ENCODE measurements around the gene CCL5. TPM values are rescaled to one million over a fixed set of nuclear protein-coding genes. Genes with fewer than 3 reads are reported as not detected.

CCL5 gene
- total and polyA plus RNA-seq, 10 of the 15 experiments (the other 5 are each of a cell fraction or from before 2014, with no cell fraction given): 45.7 to 186 (median 90.8) TPM

DNA sequence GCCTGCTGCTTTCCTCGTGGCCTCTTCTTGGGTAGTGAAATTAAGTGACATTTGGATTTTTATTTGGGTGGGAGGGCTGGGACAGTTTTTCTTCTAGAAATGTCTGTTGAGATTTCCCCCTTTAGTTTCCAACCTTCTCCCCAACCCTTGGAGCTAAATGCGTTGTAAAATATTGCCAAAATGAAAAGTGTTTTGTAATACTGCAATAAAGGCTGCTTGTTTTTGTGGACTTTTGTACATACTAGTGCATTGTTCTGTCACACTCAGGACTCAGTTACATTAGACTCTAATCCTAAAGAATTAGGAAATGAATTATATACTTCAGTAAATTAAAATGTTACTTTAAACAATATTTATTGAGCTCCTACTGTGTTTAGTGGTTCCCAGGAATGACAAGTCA lies 33.2 kb downstream of the CCL5 start:
- no TSS peak for BruUV-seq (replicated peaks)
- whole genome bisulfite sequencing (ENCODE audit: insufficient coverage, insufficient replicate concordance, low lambda C conversion rate, missing lambda C conversion rate): 31% methylated on average over 2 of the region's 2 CpGs
- no peak overlapping the region for H3K27ac ChIP-seq (ENCODE audit: control insufficient read depth, insufficient read depth)
- H3K79me2 ChIP-seq (ENCODE audit: control insufficient read depth, insufficient read depth, low read length): no peaks in the 10 kb centered on the region
- no peaks in the 10 kb centered on the region for H3K4me1 ChIP-seq (ENCODE audit: control insufficient read depth, insufficient read depth, low read length)
- FAIRE-seq (no peak), DNase-seq (ENCODE audit: low read depth, low spot score) (no peak), ATAC-seq (no peak)
- H3K9ac ChIP-seq (ENCODE audit: control insufficient read depth, insufficient read depth, low read length): no peak overlapping the region
- ChIA-PET CTCF (interaction anchor here (0.9 to 4.7 kb wide), 9 partner anchors 27 to 129 kb away, joined by 3 to 38 read pairs (median 3); partner anchors contain the start of gene RDM1), POLR2A (no interaction called here), RAD21 (ENCODE audit: unreplicated experiment) (interaction anchor here (1.5 to 3.3 kb wide), 3 partner anchors 34 to 123 kb away, joined by 5 to 19 read pairs (median 11); partner anchors contain the start of gene CCL5), SMC1A (ENCODE audit: uncharacterized antibody, unreplicated experiment) (interaction anchor here (0.6 to 6.6 kb wide), 9 partner anchors 26 to 122 kb away, joined by 3 to 33 read pairs (median 6); partner anchors contain the start of genes LYZL6 and RDM1)
- H2AFZ ChIP-seq (ENCODE audit: control insufficient read depth, low read depth, low read length): no peak overlapping the region
- no peaks in the 10 kb centered on the region for H4K20me1 ChIP-seq (ENCODE audit: control insufficient read depth, insufficient read depth)
- TF ChIP-seq MEF2B (IDR thresholded peaks at IDR 0.05; ENCODE audit: partially characterized antibody, poor library complexity, severe bottlenecking) (no peak), PAX8 (IDR thresholded peaks at IDR 0.05) (no peak), RCOR1 (conservative IDR thresholded peaks at IDR 0.05; ENCODE audit: low read depth, low read length) (no peak), ZZZ3 (IDR thresholded peaks at IDR 0.05; ENCODE audit: control insufficient read depth, insufficient read length, low read depth) (no peak), GATAD2B (conservative IDR thresholded peaks at IDR 0.05; ENCODE audit: low read depth) (no peak), RB1 (IDR thresholded peaks at IDR 0.05; ENCODE audit: borderline replicate concordance) (no peak), HDGF (IDR thresholded peaks at IDR 0.05) (no peak), SIN3A (IDR thresholded peaks at IDR 0.05; ENCODE audit: low read depth, low read length) (no peak), BACH1 (IDR thresholded peaks at IDR 0.05; ENCODE audit: borderline replicate concordance) (no peak), EED (IDR thresholded peaks at IDR 0.05; ENCODE audit: low read depth) (no peak)
- TF ChIP-seq, protein P1, sequence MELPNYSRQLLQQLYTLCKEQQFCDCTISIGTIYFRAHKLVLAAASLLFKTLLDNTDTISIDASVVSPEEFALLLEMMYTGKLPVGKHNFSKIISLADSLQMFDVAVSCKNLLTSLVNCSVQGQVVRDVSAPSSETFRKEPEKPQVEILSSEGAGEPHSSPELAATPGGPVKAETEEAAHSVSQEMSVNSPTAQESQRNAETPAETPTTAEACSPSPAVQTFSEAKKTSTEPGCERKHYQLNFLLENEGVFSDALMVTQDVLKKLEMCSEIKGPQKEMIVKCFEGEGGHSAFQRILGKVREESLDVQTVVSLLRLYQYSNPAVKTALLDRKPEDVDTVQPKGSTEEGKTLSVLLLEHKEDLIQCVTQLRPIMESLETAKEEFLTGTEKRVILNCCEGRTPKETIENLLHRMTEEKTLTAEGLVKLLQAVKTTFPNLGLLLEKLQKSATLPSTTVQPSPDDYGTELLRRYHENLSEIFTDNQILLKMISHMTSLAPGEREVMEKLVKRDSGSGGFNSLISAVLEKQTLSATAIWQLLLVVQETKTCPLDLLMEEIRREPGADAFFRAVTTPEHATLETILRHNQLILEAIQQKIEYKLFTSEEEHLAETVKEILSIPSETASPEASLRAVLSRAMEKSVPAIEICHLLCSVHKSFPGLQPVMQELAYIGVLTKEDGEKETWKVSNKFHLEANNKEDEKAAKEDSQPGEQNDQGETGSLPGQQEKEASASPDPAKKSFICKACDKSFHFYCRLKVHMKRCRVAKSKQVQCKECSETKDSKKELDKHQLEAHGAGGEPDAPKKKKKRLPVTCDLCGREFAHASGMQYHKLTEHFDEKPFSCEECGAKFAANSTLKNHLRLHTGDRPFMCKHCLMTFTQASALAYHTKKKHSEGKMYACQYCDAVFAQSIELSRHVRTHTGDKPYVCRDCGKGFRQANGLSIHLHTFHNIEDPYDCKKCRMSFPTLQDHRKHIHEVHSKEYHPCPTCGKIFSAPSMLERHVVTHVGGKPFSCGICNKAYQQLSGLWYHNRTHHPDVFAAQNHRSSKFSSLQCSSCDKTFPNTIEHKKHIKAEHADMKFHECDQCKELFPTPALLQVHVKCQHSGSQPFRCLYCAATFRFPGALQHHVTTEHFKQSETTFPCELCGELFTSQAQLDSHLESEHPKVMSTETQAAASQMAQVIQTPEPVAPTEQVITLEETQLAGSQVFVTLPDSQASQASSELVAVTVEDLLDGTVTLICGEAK (IDR thresholded peaks at IDR 0.05; ENCODE audit: borderline replicate concordance): no peak
- TF ChIP-seq, protein P2, sequence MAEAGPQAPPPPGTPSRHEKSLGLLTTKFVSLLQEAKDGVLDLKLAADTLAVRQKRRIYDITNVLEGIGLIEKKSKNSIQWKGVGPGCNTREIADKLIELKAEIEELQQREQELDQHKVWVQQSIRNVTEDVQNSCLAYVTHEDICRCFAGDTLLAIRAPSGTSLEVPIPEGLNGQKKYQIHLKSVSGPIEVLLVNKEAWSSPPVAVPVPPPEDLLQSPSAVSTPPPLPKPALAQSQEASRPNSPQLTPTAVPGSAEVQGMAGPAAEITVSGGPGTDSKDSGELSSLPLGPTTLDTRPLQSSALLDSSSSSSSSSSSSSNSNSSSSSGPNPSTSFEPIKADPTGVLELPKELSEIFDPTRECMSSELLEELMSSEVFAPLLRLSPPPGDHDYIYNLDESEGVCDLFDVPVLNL (IDR thresholded peaks at IDR 0.05; ENCODE audit: low read depth, low read length): no peak
- TF ChIP-seq, protein P3, sequence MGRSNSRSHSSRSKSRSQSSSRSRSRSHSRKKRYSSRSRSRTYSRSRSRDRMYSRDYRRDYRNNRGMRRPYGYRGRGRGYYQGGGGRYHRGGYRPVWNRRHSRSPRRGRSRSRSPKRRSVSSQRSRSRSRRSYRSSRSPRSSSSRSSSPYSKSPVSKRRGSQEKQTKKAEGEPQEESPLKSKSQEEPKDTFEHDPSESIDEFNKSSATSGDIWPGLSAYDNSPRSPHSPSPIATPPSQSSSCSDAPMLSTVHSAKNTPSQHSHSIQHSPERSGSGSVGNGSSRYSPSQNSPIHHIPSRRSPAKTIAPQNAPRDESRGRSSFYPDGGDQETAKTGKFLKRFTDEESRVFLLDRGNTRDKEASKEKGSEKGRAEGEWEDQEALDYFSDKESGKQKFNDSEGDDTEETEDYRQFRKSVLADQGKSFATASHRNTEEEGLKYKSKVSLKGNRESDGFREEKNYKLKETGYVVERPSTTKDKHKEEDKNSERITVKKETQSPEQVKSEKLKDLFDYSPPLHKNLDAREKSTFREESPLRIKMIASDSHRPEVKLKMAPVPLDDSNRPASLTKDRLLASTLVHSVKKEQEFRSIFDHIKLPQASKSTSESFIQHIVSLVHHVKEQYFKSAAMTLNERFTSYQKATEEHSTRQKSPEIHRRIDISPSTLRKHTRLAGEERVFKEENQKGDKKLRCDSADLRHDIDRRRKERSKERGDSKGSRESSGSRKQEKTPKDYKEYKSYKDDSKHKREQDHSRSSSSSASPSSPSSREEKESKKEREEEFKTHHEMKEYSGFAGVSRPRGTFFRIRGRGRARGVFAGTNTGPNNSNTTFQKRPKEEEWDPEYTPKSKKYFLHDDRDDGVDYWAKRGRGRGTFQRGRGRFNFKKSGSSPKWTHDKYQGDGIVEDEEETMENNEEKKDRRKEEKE (IDR thresholded peaks at IDR 0.05): no peak
- TF ChIP-seq, protein P4, sequence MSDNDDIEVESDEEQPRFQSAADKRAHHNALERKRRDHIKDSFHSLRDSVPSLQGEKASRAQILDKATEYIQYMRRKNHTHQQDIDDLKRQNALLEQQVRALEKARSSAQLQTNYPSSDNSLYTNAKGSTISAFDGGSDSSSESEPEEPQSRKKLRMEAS (IDR thresholded peaks at IDR 0.05; ENCODE audit: low read depth, low read length): no peak
- H3K36me3 ChIP-seq (ENCODE audit: control insufficient read depth in 2 of 2, insufficient read depth in 2 of 2, low read length in 1 of 2): peaks cover 11 to 34% of the 10 kb centered on the region in 2 experiments
- no peak overlapping the region for H3K4me2 ChIP-seq (ENCODE audit: control insufficient read depth, insufficient read depth)
- in situ Hi-C loops (cut with MboI) (no loop called here), intact Hi-C loops (cut with micrococcal nuclease; ENCODE audit: unreplicated experiment) (loop anchor here (5.0 kb wide), 2 partner anchors 85 to 100 kb away; partner anchors contain the start of gene RDM1)
- H3K9me3 ChIP-seq (replicated peaks; ENCODE audit: control insufficient read depth, insufficient read depth, low read length): no peaks in the 10 kb centered on the region
- no peaks in the 10 kb centered on the region for H3K27me3 ChIP-seq (replicated peaks in 1 of 2; ENCODE audit: control insufficient read depth in 2 of 2, insufficient read depth in 2 of 2, low read length in 1 of 2)
- no peak overlapping the region for H3K4me3 ChIP-seq

Measured in GM12878 (cell line).